ENCODE data around the gene LUC7L2. TPM values are rescaled to one million over a fixed set of nuclear protein-coding genes. Genes with fewer than 3 reads are reported as not detected.

LUC7L2 gene
- polyA plus RNA-seq, 1 donor (not counting 4 experiments of a cell fraction or from before 2014, with no cell fraction given), result 52.7 TPM

DNA sequence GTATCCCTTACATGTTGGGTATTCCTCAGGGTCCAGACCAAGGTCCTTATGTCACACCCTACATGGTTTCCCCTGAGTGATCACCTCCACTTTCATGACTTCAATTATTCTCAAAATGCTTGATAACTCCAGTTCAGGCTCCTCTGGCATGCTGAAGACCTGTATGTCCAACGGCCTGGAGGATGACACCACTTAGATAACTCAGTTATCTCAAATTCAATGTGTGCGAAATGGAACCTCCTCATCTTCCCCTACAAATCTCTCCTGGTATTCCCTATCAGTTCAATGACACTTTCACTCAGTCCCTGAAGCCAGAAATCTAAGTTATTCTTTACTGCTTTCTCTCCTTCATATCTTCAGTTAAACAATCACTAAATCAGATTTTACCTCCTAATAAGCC, 8.7 kb upstream of the LUC7L2 start:
- DNase-seq (ENCODE audit: low read depth, low spot score), result no peak
- Histone ChIP-seq H3K36me3 (ENCODE audit: control insufficient read depth in 2 of 2, extremely low read depth in 1 of 2, insufficient read depth in 2 of 2, low read length in 2 of 2) (peaks cover 0 to 2% of the 10 kb centered on the region in 2 experiments), H3K27me3 (ENCODE audit: control insufficient read depth, extremely low read depth, insufficient read depth, low read length) (no peaks in the 10 kb centered on the region), H2AFZ (ENCODE audit: control insufficient read depth, low read length) (no peak overlapping the region), H3K9me1 (ENCODE audit: control insufficient read depth, extremely low read depth, insufficient read depth, low read length) (no peaks in the 10 kb centered on the region), H3K9ac (ENCODE audit: control insufficient read depth, extremely low read depth, insufficient read depth, low read length) (no peak overlapping the region), H3K79me2 (ENCODE audit: control insufficient read depth, insufficient read depth, low read length) (no peaks in the 10 kb centered on the region), H3K4me1 (ENCODE audit: control insufficient read depth, extremely low read depth, insufficient read depth, low read length) (no peaks in the 10 kb centered on the region), H3K4me2 (ENCODE audit: control insufficient read depth, extremely low read depth, insufficient read depth, low read depth, low read length) (no peak overlapping the region), H3K27ac (ENCODE audit: control insufficient read depth, insufficient read depth, low read length) (no peak overlapping the region), H3K4me3 (ENCODE audit: control insufficient read depth in 2 of 3, extremely low read depth in 1 of 3, insufficient read depth in 2 of 3, low read depth in 1 of 3, low read length in 3 of 3) (no peak overlapping the region), H4K20me1 (ENCODE audit: control insufficient read depth, extremely low read depth, insufficient read depth, low read length) (no peaks in the 10 kb centered on the region), H3K9me3 (ENCODE audit: control insufficient read depth, low read depth, low read length) (no peaks in the 10 kb centered on the region)
- FAIRE-seq, result no peak
- dilution Hi-C loops (cut with MboI; ENCODE audit: extremely low pct_ligation_motif_present, low sequenced_read_pairs), result no loop called here
- TF ChIP-seq EZH2 (IDR thresholded peaks at IDR 0.05; ENCODE audit: low read length), result no peak
- TF ChIP-seq, protein P1, sequence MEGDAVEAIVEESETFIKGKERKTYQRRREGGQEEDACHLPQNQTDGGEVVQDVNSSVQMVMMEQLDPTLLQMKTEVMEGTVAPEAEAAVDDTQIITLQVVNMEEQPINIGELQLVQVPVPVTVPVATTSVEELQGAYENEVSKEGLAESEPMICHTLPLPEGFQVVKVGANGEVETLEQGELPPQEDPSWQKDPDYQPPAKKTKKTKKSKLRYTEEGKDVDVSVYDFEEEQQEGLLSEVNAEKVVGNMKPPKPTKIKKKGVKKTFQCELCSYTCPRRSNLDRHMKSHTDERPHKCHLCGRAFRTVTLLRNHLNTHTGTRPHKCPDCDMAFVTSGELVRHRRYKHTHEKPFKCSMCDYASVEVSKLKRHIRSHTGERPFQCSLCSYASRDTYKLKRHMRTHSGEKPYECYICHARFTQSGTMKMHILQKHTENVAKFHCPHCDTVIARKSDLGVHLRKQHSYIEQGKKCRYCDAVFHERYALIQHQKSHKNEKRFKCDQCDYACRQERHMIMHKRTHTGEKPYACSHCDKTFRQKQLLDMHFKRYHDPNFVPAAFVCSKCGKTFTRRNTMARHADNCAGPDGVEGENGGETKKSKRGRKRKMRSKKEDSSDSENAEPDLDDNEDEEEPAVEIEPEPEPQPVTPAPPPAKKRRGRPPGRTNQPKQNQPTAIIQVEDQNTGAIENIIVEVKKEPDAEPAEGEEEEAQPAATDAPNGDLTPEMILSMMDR (optimal IDR thresholded peaks at IDR 0.05 in 1 of 3, IDR thresholded peaks at IDR 0.05 in 1 of 3, conservative IDR thresholded peaks at IDR 0.05 in 1 of 3; ENCODE audit: extremely low read depth in 1 of 3, insufficient read depth in 2 of 3, low read length in 3 of 3), result no peak

GRCh38 chr7:139354729-139355128, 5.0 kb upstream of the LUC7L2 start:
- Histone ChIP-seq H3K27me3 (ENCODE audit: control insufficient read depth, extremely low read depth, insufficient read depth, low read length) (no peaks in the 10 kb centered on the region), H3K79me2 (ENCODE audit: control insufficient read depth, insufficient read depth, low read length) (peaks cover 2% of the 10 kb centered on the region), H3K36me3 (ENCODE audit: control insufficient read depth in 2 of 2, extremely low read depth in 1 of 2, insufficient read depth in 2 of 2, low read length in 2 of 2) (no peaks in the 10 kb centered on the region), H3K9ac (ENCODE audit: control insufficient read depth, extremely low read depth, insufficient read depth, low read length) (no peak overlapping the region), H4K20me1 (ENCODE audit: control insufficient read depth, extremely low read depth, insufficient read depth, low read length) (no peaks in the 10 kb centered on the region), H3K9me1 (ENCODE audit: control insufficient read depth, extremely low read depth, insufficient read depth, low read length) (no peaks in the 10 kb centered on the region), H3K4me1 (ENCODE audit: control insufficient read depth, extremely low read depth, insufficient read depth, low read length) (peaks cover 3% of the 10 kb centered on the region), H3K27ac (ENCODE audit: control insufficient read depth, insufficient read depth, low read length) (no peak overlapping the region), H3K4me3 (ENCODE audit: control insufficient read depth in 2 of 3, extremely low read depth in 1 of 3, insufficient read depth in 2 of 3, low read depth in 1 of 3, low read length in 3 of 3) (no peak overlapping the region), H3K9me3 (ENCODE audit: control insufficient read depth, low read depth, low read length) (no peaks in the 10 kb centered on the region), H2AFZ (ENCODE audit: control insufficient read depth, low read length) (no peak overlapping the region), H3K4me2 (ENCODE audit: control insufficient read depth, extremely low read depth, insufficient read depth, low read depth, low read length) (no peak overlapping the region)
- FAIRE-seq, result no peak
- no peak for DNase-seq (ENCODE audit: low read depth, low spot score)
- TF ChIP-seq, protein P1 (optimal IDR thresholded peaks at IDR 0.05 in 1 of 3, IDR thresholded peaks at IDR 0.05 in 1 of 3, conservative IDR thresholded peaks at IDR 0.05 in 1 of 3; ENCODE audit: extremely low read depth in 1 of 3, insufficient read depth in 2 of 3, low read length in 3 of 3), result no peak
- TF ChIP-seq EZH2 (IDR thresholded peaks at IDR 0.05; ENCODE audit: low read length), result no peak
- dilution Hi-C loops (cut with MboI; ENCODE audit: extremely low pct_ligation_motif_present, low sequenced_read_pairs), result no loop called here
